Left renal cortex interstitium (tissue), 4 donors: ENCODE results near the gene TOB2. TPM values are rescaled to one million over a fixed set of nuclear protein-coding genes. Genes with fewer than 3 reads are reported as not detected.
A peak's percentile ranks its signal among the peaks of the same experiment; 100 is the strongest.
"Not testable (repeated sequence)": the region's sequence is repeated elsewhere in the genome, so short reads cannot be mapped to it uniquely, and the experiment has no call there.

Source experiments
- DNase-seq, 4 donors: peaks; one replicate each; pipeline ENCODE4 v3.0.0-alpha.2; 2013; ENCODE audit warnings: low read depth in 4 of 4, low spot score in 2 of 4, missing footprints in 1 of 4
- polyA plus RNA-seq, 4 donors: library from polyadenylated mRNA; unstranded; fragments of 120-200 nt; gene quantifications; one replicate each; pipeline ENCODE4 v1.2.1, GENCODE V29; 2013; ENCODE audit not compliant: insufficient read length in 4 of 4

The TOB2 gene
- polyA plus RNA-seq, 4 donors: 47.2 to 62.2 (median 53.7) TPM

DNA sequence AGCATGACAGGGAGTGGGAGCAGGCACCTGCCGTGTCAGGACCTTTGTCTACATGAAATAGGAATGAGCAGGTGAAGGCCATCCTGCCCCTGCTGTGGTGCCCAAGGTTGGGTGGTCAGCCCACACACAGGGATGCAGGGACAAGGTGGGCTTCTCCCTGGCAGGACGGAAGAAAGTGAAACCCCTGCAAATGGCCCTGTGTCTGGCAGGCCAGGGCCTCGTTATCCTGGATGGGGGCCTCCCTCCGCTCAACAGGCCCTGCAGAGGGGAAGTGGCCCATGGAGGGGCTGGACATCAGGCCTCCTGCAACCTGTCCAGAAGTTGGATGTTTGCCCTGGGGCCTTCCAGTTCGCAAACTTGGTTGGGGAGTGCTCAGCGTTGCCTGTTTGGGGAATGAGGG, 14.9 kb downstream of the TOB2 start:
- DNase-seq: no peak

DNA sequence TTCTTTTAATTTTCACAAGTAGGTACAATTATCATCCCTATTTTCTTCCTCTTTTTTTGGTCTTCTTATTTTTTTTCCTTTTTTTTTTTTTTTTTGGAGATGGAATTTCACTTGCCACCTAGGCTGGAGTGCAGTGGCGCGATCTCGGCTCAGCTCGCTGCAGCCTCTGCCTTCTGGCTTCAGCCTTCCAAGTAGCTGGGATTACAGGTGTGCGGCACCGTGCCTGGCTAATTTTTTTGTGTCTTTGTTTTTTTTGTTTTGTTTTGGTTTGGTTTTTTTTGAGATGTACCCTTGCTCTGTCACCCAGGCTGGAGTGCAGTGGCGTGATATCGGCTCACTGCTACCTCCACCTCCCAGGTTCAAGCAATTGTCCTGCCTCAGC, 16.7 kb downstream of the TOB2 start:
- DNase-seq: no peak

DNA sequence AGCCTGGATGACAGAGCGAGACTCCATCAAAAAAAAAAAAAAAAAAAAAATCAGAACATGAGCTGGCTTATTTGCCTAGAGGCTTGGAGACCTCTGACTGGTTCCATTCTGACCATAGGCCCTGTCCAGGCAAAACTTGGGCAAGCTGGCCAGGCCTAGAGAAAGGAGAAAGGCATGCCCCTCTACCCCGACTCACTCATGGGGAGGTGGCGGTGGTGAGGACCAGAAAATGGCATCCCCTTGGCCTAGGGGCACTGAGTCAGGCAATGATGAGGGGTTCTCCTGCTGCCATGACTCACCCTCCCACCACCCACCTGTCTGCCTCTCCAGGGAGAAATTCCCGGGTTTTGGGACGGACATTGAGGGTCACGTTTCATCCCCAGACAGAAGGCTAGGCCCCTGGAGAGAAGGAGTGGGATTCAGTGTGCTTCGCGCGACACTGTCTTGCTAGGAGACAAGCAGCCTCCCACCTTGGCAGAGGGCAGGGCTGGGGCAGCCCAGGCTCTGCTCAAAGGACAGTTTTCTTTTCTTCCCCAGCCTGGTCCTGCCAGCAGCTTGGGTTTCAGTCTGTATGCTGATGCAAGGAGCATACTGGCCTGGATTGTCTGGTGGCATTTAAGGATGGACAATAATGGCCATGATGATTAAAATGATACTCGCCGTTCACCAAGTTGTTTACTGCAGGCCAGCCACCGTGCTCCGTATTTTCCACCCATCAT, 17.2 kb downstream of the TOB2 start:
- no peak for DNase-seq

DNA sequence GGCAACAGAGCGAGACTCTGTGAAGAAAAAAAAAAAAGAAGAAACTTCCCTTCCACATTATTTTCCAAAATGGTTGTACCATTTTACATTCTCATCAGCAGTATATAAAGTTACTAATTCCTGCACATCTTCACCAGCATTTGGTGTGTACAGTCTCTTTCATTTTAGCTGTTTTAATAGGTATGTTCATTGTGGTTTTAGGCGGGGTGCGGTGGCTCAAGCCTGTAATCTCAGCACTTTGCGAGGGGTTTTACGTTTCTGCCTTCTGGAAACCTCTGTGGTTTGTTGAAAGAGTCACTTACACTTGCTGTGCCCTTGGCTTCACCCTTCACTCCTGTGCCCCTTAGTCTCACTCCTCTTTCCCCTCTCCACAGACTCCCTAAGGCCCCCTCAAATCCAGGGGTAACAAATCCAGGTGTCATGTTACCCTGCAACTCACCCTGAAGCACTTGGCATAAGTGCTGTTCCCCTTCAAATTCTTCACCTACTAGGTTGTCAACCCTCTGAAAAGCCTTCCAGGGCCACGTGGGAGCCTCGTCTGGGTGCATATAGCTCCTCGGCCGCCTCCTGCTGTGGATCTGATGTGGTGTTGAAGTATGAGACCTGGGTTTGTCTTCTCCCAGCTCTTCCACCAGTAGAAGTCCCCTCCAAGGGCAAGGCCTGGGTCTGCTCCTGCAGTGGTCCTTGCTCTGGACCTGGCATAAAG, 20.8 kb downstream of the TOB2 start:
- no peak for DNase-seq

DNA sequence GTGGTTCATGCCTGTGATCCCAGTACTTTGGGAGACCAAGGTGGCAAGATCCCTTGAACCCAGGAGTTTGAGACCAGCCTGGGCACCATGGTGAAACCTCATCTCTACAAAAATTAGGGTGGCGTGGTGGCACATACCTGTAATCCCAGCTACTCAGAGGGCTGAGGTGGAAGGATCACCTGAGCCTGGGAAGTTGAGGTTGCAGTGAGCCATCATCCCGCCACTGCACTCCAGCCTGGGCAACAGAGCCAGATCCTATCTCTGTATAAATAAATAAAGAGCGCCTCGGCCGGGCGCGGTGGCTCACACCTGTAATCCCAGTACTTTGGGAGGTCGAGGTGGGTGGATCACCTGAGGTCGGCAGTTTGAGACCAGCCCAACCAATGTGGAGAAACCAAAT, 27.9 kb downstream of the TOB2 start:
- no peak for DNase-seq

DNA sequence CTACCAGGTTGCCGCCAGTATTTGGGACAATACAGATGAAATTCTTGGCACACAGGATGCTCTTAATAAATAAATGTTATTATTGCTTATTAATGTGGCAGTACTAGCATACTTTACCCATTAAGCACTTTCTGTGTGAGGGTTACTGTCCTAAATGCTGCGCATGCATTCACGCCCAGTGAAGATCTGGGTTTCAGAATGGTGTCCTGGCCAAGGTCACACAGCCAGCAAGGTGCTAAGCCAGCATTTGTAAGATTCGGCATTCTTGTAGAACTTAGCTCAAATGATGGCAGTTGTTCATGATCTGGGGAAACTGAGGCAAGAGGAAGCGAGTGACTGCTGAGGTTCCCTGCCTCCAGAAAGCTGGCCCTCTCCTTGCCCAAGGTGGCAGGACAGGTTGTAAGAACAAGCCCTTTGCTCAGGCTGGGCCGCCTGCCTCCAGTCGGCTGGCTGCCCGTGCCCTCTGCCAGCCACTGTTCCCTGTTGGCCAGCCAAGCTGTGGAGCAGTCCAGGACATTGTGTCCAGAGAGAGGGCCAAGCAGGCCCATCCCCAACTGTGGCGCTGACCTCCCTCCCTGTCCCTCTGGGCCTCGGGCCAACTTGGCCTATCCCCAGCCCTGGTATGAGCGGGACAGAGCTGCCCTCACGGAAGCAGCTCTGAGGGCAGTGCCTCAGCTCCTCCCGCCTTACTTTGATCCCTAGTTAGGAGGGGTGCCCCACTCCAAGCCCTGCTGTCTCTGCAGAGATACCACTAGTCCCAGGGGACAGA, 28.8 kb downstream of the TOB2 start:
- no peak for DNase-seq

DNA sequence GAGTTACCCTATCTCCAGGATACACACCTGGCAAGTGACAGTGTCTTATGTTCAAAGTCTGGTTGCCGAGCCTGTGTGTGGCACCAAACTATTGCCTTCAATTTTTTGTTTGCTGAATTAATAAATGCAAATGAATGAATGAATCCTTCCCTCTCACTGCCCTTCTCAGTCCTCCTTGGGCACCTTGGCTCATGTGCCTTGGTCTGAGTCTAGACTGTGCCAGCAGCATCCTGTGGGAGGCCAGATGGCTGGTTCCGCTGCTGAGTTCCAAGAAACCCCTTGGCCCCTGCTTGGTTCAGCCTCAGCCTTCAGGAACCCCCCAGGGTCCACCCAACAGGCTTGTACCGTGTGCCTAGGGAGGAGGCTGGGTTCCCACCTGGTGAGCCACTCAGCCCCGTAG, 31.0 kb downstream of the TOB2 start:
- DNase-seq: no peak

DNA sequence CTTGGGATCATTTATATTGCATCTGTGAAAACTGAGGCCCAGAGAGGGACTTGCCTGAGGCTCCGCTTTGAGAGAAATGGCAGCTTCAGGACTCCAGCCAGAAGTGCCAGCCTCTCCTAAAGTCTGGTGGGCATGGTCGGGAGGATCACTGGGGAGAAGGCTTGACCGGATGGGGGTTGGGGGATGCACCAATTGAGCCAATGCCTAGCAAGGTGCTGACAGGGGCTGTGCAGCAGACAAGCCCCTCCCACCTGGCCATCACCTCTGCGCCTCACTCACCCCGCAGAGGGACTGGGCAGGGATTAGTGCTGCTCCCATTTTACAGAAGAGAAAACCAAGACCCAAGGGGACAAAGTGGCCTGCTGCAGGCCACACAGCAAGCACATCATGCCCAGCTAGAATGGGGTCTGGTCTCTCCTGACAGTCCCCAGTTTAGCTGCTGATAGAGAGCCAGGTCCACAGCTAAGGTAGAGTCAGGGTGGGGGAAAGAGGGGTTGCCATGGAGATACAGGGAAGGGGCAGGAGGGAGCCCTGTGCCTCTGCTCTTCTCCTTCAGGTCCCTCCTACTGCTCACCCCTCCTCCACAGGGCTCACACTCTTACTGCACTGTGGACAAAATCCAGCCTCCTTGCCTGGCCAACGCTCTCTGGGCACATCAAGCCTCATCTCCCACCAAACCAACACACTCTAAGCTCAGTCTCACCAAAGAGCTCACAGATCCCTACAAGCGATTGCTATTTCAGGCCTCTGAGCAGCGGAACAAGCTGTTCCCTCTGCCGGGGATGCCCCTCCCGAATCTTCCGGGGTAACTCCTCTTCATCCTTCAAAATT, 35.4 kb downstream of the TOB2 start:
- no peak for DNase-seq

DNA sequence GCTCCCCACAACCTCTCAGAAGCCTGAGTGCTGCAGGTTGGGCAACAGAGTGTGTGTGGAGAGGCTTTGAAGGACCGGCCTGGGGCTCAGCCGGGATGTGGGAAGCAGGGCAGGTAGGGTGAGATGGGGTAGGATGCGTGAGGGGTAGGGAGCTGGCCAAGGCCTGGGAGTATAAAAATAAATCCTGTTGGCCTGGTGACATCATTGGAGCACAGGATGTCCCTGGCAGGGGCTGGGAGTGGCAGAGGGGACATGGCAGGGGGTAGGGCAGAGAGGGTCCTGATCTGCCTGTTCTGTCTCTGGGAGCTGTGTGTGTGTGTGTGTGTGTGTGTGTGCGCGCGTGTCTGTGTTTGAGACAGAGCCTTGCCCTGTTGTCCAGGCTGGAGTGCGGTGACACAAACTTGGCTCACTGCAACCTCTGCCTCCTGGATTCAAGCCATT, 36.3 kb downstream of the TOB2 start:
- DNase-seq: no peak

DNA sequence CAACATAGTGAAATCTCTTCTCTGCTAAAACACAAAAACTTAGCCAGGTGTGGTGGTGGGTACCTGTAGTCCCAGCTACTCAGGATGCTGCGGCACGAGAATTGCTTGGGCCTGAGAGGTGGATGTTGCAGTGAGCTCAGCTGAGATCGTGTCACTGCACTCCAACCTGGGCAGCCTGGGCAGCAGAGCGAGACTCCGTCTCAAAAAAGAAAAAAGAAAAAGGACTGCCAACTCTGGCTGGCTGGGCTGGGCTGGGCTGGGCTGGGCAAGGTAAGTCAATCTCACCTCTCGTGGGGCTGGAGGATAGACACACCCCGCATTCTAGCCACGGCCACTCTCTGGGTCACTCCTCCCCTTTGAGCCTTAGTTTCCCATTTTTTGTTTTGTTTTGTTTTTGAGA, 37.9 kb downstream of the TOB2 start:
- no peak for DNase-seq

DNA sequence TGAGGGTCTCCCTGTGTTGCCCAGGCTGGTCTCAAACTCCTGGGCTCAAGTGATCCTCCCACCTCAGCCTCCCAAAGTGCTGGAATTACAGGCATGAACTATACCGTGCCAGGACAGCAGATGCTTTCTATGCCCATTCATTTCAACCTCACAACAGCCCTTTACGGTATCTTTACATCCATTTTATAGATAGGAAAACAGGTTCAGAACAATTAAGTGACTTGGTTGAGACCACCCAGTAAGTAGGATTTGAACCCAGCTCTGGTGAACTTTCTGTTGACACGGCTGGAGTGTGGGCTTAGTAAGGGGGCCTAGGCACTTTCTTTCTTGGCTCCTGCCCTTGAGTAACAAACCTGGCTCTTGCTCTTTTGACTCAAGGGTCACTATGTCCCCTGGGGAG, 39.2 kb downstream of the TOB2 start:
- no peak for DNase-seq

DNA sequence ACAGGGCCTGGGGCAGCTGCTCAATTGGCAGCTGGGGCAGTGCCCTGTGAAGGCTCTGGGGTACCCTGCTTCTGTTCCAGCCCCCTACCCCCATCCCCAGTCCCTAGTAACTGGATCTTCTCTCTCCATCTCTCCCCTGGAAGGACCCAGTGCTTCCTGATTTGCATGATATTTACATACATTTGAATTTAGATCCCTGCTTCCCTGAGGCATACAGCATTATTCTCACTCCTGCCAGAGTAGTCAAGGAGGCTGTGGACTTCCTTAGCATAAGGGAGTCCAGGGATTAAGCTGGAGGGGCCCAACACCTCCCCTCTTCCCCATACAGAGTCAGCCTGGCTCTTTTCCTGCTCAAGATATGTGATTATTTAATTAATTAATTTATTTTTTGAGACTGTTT, 40.2 kb downstream of the TOB2 start:
- DNase-seq: no peak

DNA sequence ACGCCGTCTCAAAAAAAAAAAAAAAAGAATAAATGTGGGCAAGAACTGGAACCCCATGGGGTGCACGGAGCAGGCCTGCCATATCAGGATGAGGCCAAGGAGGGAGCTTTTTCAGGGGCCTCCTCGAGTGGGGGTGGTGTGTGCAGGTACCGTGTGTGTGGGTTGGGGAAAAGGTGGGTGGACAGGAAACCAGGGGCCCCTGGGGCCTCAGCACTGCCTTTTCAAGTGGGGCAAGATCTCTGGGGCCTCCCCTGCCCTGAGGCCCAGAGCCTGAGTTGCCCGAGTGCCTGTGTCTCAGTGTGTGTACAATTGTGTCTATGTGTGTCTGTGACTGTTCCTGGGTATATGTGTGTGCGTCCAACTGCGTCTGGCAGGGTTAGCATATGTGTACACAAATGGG, 41.0 kb downstream of the TOB2 start:
- no peak for DNase-seq

DNA sequence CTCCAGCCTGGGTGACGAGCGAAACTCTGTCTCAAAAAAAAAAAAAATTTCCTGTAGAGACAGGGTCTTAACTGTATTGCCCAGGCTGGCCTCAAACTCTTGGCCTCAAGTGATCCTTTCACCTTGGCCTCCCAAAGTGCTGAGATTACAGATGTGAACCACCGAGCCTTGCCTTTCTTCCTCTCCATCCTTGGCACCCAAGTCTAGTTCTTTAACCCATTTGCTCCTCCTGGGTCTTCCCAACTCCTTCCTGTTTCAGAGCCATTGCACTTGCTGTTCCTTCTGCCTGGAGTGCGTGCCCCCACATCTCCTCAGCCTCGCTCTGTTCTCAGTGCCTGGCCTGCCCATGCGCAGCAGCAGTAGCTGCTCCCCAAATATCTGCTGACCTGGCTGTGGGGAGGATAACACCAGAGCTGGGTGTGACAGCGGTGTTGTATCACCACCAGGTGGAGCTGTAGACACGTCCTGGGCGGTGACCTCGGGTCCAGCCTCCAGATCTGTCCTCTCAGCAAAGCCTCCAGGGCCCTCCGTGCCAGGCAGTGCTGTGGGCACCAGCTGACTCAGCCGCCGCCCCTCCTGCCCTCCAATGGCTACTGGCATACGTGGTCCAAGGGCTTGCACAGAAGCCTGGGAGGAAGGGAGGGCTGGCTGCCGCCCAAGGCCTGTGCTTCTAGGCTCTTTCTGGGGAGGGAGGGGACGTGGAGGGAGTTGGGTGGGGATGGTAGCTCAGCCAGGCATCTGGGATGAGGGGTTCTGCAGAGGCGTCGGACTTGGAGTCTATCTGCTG, 42.9 kb downstream of the TOB2 start:
- DNase-seq: peak in 1 of 4 donors; percentile 62

DNA sequence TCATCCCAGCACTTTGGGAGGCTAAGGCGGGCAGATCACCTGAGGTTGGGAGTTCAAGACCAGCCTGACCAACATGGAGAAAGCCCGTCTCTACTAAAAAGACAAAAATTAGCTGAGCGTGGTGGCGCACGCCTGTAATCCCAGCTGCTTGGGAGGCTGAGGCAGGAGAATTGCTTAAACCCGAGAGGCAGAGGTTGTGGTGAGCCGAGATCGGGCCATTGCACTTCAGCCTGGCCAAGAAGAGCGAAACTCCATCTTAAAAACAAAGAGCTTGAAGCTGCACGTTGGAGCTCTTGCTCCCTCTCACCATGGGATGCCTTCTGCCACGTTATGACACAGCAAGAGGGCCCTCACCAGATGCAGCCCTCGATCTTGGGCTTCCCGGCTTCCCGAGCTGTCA, 43.8 kb downstream of the TOB2 start:
- DNase-seq: not testable (repeated sequence)

DNA sequence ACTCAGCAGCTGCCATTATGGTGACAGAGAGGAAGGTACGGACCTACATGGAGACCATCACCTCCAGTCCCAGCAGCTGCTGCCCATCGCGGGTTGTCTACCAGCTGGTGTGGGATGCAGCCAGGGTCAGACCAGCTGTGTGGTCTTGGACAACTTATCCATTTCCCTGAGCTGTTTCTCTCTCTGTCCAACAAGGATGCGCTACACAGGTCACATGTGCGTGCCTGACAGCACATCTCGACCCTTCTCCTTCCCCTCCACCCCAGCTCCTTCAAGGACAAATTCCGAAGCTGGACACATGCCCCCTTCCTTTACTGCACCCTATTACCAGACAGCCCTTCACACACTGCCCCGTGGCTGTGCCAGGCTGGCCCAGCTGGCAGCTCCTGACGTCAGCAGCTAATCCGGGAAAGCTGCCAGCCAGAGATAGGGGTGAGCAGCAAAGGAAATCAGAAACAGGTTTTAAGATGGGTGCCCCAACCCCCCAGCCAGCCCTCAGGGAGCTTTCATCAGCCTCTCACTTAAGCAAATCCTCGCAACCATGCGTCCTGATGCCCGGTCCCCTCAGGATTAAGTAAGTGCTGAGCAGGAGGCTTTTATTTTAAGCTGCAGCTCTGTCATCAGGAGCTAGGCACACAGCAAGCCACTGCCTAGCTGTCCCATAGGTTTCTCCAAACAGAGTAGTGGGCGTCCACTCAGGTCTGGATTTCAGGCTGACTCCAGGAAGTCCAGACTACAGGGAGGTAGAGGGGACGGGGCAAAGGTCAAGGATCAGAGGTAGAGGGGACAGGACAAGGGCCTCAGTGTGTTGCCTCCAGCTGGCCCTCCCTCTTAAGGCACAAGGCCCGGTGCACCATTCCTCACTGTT, 44.6 kb downstream of the TOB2 start:
- DNase-seq: no peak

DNA sequence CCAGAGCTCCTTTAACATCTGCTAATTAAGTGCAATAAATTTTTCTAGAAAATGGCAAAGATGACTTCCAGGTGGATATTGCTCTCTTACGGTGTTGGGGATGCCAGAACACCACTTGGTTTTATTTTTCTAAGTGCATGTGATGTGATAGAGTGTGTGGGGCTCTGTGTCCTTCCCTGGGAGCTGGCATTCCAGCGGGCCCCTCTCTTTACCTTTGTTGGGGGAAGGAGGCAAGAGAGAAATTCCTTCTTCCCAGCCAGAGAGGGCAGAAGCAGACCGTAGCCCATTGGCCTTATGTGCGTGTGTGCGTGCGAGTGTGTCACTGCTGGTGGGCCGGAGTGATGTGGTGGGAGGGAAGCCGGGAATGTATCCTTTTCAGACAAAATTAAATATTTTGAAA, 47.7 kb downstream of the TOB2 start:
- no peak for DNase-seq

DNA sequence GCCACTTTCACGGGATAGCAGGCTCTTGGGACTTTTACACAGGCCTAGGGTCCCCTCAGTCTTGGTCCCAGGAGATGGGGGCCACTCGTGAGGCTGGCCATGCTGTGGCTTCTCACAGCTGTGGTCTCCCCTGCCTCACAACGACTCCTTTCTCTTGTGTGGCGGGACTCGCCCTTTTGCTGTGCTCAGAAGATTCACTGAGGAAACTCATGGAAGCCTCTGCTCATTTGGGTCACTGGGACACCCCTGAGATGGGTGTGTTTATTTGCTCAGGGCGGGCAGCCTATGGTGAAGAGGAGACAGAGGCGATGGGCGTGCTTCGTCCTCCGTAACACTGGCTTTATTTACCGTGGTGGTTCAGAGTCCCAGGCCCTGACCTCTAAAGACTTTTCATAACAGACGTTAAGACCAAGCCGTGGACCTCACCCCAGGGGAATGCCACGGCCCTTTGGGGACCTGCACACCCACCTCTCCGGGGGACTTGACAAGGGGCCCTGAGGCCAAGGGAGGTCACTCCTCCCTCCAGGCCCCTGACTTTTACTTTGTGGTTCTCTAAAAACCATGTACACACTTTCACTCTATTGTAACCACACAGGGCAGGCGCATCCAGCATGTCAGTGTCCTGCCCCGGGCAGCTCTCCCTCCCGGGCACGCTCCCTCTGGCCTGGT, 49.3 kb downstream of the TOB2 start:
- DNase-seq: no peak
